GM08714 (cell line): ENCODE data around the gene LAMC1.
"Not testable (repeated sequence)": the region's sequence is repeated elsewhere in the genome, so short reads cannot be mapped to it uniquely, and the experiment has no call there.

Experiments
- H3K4me3 ChIP-seq: fragments of 200-500 bp; sonication (Bioruptor generic); 2 replicates; pipeline ENCODE4 v1.5.1; 2014; ENCODE audit warnings: mild to moderate bottlenecking, low read length, inconsistent platforms
- ZNF274 ChIP-seq: IDR thresholded peaks from 2 replicates; pipeline ENCODE4 v1.6.1; 2012; ENCODE audit warnings: mild to moderate bottlenecking, low read depth, low read length

LAMC1 gene

DNA sequence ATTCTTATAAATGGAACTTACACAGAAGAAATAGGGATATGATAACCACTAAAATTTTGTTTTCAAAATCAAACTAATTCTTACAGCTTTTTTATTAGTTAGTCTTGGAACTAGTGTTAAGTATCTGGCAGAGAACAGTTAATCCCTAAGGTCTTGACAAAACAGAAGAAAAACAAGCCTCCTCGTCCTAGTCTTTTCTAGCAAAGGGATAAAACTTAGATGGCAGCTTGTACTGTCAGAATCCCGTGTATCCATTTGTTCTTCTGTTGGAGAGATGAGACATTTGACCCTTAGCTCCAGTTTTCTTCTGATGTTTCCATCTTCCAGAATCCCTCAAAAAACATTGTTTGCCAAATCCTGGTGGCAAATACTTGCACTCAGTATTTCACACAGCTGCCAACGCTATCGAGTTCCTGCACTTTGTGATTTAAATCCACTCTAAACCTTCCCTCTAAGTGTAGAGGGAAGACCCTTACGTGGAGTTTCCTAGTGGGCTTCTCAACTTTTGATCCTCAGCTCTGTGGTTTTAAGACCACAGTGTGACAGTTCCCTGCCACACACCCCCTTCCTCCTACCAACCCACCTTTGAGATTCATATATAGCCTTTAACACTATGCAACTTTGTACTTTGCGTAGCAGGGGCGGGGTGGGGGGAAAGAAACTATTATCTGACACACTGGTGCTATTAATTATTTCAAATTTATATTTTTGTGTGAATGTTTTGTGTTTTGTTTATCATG, 120.5 kb downstream of the LAMC1 start:
- H3K4me3 ChIP-seq: no peak overlapping the region
- no peak for TF ChIP-seq ZNF274

- TF ChIP-seq ZNF274: no peak
- no peak overlapping the region for H3K4me3 ChIP-seq
These were observed 121.5 kb downstream of the LAMC1 start for GRCh38 chr1:183144752-183145151.

GRCh38 chr1:183147735-183148134, 124.5 kb downstream of the LAMC1 start:
- H3K4me3 ChIP-seq: no peak overlapping the region
- TF ChIP-seq ZNF274: no peak

- TF ChIP-seq ZNF274: no peak
- H3K4me3 ChIP-seq: no peak overlapping the region
These were observed 125.4 kb downstream of the LAMC1 start for GRCh38 chr1:183148599-183148998.

- TF ChIP-seq ZNF274: no peak
- no peak overlapping the region for H3K4me3 ChIP-seq
These were observed 126.1 kb downstream of the LAMC1 start for GRCh38 chr1:183149273-183149672.

GRCh38 chr1:183150032-183150431, 126.8 kb downstream of the LAMC1 start:
- not testable (repeated sequence) for H3K4me3 ChIP-seq

- H3K4me3 ChIP-seq: no peak overlapping the region
- TF ChIP-seq ZNF274: no peak
These were observed 127.2 kb downstream of the LAMC1 start for GRCh38 chr1:183150445-183150844.

- TF ChIP-seq ZNF274: no peak
- H3K4me3 ChIP-seq: no peak overlapping the region
These were observed 129.0 kb downstream of the LAMC1 start for GRCh38 chr1:183152180-183152579.

DNA sequence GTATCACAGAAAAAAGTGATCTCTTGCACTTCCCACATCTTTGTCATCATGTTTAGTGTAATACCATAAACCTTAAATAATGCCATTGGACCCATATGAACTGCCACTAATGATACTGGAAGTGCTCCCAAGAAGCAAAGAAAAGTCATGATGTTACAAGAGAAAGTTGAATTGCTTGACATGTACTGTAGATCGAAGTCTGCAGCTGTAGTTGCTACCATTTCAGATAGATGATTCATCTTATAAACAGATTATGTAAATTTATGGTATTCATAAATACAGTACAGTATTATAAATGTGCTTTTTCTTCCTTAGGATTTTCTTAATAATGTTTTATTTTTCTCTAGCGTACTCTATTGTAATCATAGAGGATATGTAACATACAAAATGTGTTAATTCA, 132.7 kb downstream of the LAMC1 start:
- no peak overlapping the region for H3K4me3 ChIP-seq
- TF ChIP-seq ZNF274: no peak

DNA sequence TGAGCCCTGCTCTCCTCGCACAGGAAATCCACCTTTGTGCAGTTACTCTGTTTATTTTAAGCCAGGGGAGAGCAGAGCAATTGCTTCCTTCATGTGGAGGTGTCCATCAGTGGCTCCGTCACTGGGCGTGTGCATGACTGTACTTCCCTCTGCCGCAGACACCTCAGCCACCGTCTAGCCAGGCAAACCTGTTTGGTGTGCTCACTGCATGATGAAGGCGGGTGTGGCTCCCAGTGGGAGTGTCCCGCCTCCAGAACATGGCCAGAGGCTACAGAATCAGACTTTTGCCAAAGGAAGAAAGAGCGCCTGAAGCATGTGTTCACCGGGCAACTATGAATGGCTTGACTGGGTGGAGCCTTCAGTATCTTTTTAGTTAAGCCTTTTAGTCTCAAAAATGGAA, 136.7 kb downstream of the LAMC1 start:
- TF ChIP-seq ZNF274: no peak
- H3K4me3 ChIP-seq: no peak overlapping the region

DNA sequence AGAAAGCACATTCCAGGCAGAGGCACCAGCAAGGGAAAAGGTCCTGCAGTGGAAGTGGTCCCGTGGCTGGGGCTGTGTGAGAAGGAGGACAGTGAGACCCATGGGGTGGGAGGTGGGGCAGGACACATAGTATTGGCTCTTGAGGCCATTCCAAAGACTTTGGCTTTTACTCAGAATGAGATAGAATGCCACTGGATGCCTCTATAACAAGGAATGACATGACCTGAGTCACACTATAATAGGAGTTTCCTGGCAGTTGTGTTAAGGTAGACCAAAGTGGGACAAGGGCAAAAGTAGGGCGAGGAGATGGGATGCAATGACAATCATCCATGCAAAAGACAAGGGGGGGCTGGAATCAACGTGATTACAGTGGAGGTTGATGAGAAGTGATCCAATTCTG, 138.2 kb downstream of the LAMC1 start:
- no peak overlapping the region for H3K4me3 ChIP-seq
- TF ChIP-seq ZNF274: no peak

DNA sequence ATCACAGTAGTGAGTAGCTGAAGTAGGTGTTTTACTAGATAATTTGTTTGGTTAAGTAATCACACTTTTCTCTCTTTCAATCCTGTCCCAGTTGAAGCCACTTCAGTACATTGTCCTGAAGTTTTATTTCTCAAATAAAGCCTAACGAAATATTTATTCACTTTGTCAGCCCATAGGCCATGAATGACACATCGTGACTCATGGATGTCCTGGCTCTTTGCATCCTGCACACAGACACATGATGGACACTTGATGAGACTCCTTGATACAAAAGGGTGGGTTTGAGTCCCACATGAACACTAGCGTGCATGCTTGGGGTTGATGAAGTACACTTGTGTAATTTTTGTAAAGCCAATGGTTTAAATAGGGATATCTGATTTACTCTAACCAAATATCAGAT, 140.1 kb downstream of the LAMC1 start:
- H3K4me3 ChIP-seq: no peak overlapping the region
- TF ChIP-seq ZNF274: no peak

- no peak overlapping the region for H3K4me3 ChIP-seq
- no peak for TF ChIP-seq ZNF274
These were observed 141.1 kb downstream of the LAMC1 start for GRCh38 chr1:183164340-183164739.

- H3K4me3 ChIP-seq: no peak overlapping the region
- TF ChIP-seq ZNF274: no peak
These were observed 141.7 kb downstream of the LAMC1 start for GRCh38 chr1:183164963-183165362.

DNA sequence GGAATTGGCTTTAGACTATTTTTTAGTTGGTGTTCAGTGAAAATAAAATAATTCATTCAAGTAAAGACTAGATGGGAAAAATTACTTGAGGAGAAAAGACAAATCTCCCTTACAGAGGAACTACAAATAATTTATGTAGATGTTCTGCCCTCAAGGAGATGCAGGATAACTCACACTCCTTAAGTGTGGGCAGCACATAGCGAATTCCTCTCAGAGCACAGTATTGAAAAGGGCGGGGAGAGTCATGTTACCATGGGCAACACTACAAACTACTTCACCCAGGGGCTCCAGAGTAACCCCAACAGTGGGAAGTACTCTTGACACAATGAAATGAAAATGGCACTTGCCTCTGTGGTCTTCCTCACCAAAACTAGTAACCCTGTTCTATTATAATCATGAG, 142.2 kb downstream of the LAMC1 start:
- TF ChIP-seq ZNF274: no peak

GRCh38 chr1:183166454-183166853, 143.2 kb downstream of the LAMC1 start:
- H3K4me3 ChIP-seq: no peak overlapping the region
- no peak for TF ChIP-seq ZNF274

More for the DNA sequence above, 142.2 kb downstream of the LAMC1 start:
- H3K4me3 ChIP-seq: no peak overlapping the region

- TF ChIP-seq ZNF274: no peak
- H3K4me3 ChIP-seq: no peak overlapping the region
These were observed 144.5 kb downstream of the LAMC1 start for GRCh38 chr1:183167676-183168075.
